Stimulated activated CD8-positive, alpha-beta memory T cell treated with anti-CD3 and anti-CD28 coated beads, Interleukin-4, amount 100 ng/mL, for 4 hours (primary cell): ENCODE results near the gene ATP6V1F.

ENCODE experiments used
- DNase-seq, 2 donors: peaks; one replicate each; pipeline ENCODE4 v3.0.0-alpha.2; 2020; ENCODE audit warnings: low read depth in 2 of 2, low spot score in 1 of 2

ATP6V1F gene

GRCh38 chr7:128862571-128863432 is at the start of gene ATP6V1F:
TSS of gene ATP6V1F (plus strand) at chr7:128862856. CDS start at chr7:128862905, 49 bp downstream.
- peak; percentile 95 to 100 for DNase-seq

GRCh38 chr7:128814499-128814898 is 48.2 kb upstream of the ATP6V1F start:
- DNase-seq, result no peak

GRCh38 chr7:128815289-128815942 is 47.2 kb upstream of the ATP6V1F start:
- no peak for DNase-seq

GRCh38 chr7:128818694-128819093 is 44.0 kb upstream of the ATP6V1F start:
- DNase-seq, result no peak

- DNase-seq, result no peak
These were observed 40.9 kb upstream of the ATP6V1F start for GRCh38 chr7:128821724-128822123.

GRCh38 chr7:128826512-128826911 is 36.1 kb upstream of the ATP6V1F start:
- no peak for DNase-seq

GRCh38 chr7:128826916-128827247 is 35.8 kb upstream of the ATP6V1F start:
- no peak for DNase-seq

- no peak for DNase-seq
These were observed 35.3 kb upstream of the ATP6V1F start for GRCh38 chr7:128827248-128827958.

- no peak for DNase-seq
These were observed 34.5 kb upstream of the ATP6V1F start for GRCh38 chr7:128827971-128828711.

GRCh38 chr7:128829391-128830166 is 33.1 kb upstream of the ATP6V1F start:
- DNase-seq, result no peak

GRCh38 chr7:128830231-128831177 is 32.2 kb upstream of the ATP6V1F start, which contains the start of gene FLNC:
TSS of gene FLNC (plus strand) at chr7:128830406. CDS start at chr7:128830638, 232 bp downstream.
- no peak for DNase-seq

- no peak for DNase-seq
These were observed 31.3 kb upstream of the ATP6V1F start for GRCh38 chr7:128831178-128831993.

GRCh38 chr7:128831994-128832879 is 30.4 kb upstream of the ATP6V1F start:
- no peak for DNase-seq

- no peak for DNase-seq
These were observed 29.8 kb upstream of the ATP6V1F start for GRCh38 chr7:128832880-128833147.

GRCh38 chr7:128833148-128833945 is 29.3 kb upstream of the ATP6V1F start:
- DNase-seq, result no peak

- no peak for DNase-seq
These were observed 28.7 kb upstream of the ATP6V1F start for GRCh38 chr7:128833946-128834325.

GRCh38 chr7:128835231-128835751 is 27.4 kb upstream of the ATP6V1F start:
- no peak for DNase-seq
